HUES6 (cell line): ENCODE results near the gene C2CD5.

Experiments used
- H3K27ac ChIP-seq: 2 replicates; pipeline ENCODE4 v1.7.0; 2013; ENCODE audit warnings: low read depth, mild to moderate bottlenecking, low read length, inconsistent platforms
- H3K27me3 ChIP-seq: 2 replicates; pipeline ENCODE4 v1.6.1; 2013; ENCODE audit warnings: low read length; ENCODE audit not compliant: control insufficient read depth, insufficient read depth
- H3K36me3 ChIP-seq: 2 replicates; pipeline ENCODE4 v1.6.1; 2013; ENCODE audit warnings: low read length; ENCODE audit not compliant: control insufficient read depth, insufficient read depth
- H3K4me1 ChIP-seq: 2 replicates; pipeline ENCODE4 v1.6.1; 2013; ENCODE audit warnings: low read length; ENCODE audit not compliant: control insufficient read depth, insufficient read depth
- H3K4me3 ChIP-seq: 2 replicates; pipeline ENCODE4 v1.5.1; 2013; ENCODE audit warnings: low read depth, low read length
- H3K9ac ChIP-seq: one replicate; pipeline ENCODE4 v1.6.1; 2013; ENCODE audit warnings: mild to moderate bottlenecking, low read length
- H3K9me3 ChIP-seq: 2 replicates; pipeline ENCODE4 v1.6.1; 2013; ENCODE audit warnings: low read depth, low read length; ENCODE audit not compliant: control insufficient read depth, insufficient read depth

Gene C2CD5

GRCh38 chr12:22412581-22412980 is 131.8 kb downstream of the C2CD5 start:
- Histone ChIP-seq H3K36me3 (no peaks in the 10 kb centered on the region), H3K4me1 (no peaks in the 10 kb centered on the region), H3K4me3 (no peak overlapping the region), H3K9me3 (no peaks in the 10 kb centered on the region), H3K9ac (no peak overlapping the region), H3K27ac (no peak overlapping the region), H3K27me3 (no peaks in the 10 kb centered on the region)

DNA sequence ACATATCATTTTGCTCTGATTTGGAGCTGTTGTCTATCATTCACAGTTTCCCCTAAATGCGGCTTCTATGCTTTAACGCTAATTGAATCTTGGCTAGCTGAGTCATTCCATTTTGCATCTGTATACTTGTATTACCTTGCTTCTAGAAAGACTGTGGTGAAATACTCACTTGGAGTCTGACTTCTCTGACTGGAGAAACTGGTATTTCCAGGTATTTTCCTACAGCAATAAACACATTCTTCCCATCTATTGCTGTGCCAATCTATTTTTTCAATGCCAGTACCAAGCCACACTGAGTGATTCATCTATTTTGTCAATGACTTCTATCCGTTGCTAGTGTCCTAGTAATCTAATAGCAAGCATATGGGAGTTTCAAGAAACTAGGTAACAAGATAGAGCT is 133.9 kb downstream of the C2CD5 start:
- Histone ChIP-seq H3K36me3 (no peaks in the 10 kb centered on the region), H3K4me1 (no peaks in the 10 kb centered on the region), H3K27ac (no peak overlapping the region), H3K4me3 (no peak overlapping the region), H3K9ac (no peak overlapping the region), H3K27me3 (no peaks in the 10 kb centered on the region), H3K9me3 (no peaks in the 10 kb centered on the region)

DNA sequence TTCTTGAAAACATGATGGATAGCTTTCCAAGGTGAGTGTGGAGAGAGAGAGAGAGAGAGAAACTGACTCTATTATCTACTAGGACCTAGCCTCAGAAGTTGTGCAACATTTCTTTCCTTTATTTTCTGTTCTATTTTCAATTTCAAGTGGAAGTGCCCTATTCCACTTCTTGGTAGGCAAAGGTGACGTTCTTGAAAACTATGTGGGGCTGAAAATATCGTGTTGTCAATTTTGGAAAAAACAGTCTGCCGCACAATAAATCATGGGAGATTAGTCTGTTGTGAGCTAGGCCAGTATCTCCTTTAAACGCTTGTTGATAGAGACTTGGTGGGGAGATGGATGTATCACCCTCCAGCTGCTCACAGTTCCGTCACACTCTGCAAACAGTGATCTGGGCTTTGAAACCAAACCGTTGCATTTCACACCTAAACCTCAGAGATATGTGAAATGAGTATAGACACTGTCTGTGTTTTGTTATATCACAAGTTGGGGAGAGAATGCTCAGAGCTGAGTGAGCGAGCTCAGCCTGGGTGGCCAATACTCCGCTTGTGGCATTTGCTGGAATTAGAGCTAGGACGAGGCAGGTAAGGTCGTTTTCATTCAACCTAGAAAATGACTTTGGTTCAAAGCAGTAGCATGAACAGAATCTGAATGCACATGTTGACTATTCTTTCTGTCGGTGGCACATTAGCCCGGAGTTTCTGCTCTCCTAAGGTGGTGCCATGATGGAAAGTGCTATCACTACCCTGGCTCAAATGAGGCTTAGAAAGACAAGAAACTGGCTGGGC is 134.8 kb downstream of the C2CD5 start:
- Histone ChIP-seq H3K27ac (no peak overlapping the region), H3K4me1 (no peaks in the 10 kb centered on the region), H3K9ac (no peak overlapping the region), H3K9me3 (no peaks in the 10 kb centered on the region), H3K36me3 (no peaks in the 10 kb centered on the region), H3K27me3 (no peaks in the 10 kb centered on the region), H3K4me3 (no peak overlapping the region)

- H3K27ac ChIP-seq: no peak overlapping the region
- H3K27me3 ChIP-seq: no peaks in the 10 kb centered on the region
- no peak overlapping the region for H3K4me3 ChIP-seq
Observed at GRCh38 chr12:22408610-22409376, 135.5 kb downstream of the C2CD5 start.

GRCh38 chr12:22407397-22407796 is 136.9 kb downstream of the C2CD5 start:
- no peaks in the 10 kb centered on the region for H3K9me3 ChIP-seq
- H3K4me3 ChIP-seq: no peak overlapping the region
- no peaks in the 10 kb centered on the region for H3K36me3 ChIP-seq
- H3K9ac ChIP-seq: no peak overlapping the region
- H3K27me3 ChIP-seq: no peaks in the 10 kb centered on the region
- no peak overlapping the region for H3K27ac ChIP-seq
- no peaks in the 10 kb centered on the region for H3K4me1 ChIP-seq

More at GRCh38 chr12:22408610-22409376, 135.5 kb downstream of the C2CD5 start:
- no peaks in the 10 kb centered on the region for H3K4me1 ChIP-seq
- no peak overlapping the region for H3K9ac ChIP-seq
- no peaks in the 10 kb centered on the region for H3K36me3 ChIP-seq
- H3K9me3 ChIP-seq: no peaks in the 10 kb centered on the region

GRCh38 chr12:22406627-22407026 is 137.7 kb downstream of the C2CD5 start:
- Histone ChIP-seq H3K9me3 (no peaks in the 10 kb centered on the region), H3K27ac (no peak overlapping the region)

DNA sequence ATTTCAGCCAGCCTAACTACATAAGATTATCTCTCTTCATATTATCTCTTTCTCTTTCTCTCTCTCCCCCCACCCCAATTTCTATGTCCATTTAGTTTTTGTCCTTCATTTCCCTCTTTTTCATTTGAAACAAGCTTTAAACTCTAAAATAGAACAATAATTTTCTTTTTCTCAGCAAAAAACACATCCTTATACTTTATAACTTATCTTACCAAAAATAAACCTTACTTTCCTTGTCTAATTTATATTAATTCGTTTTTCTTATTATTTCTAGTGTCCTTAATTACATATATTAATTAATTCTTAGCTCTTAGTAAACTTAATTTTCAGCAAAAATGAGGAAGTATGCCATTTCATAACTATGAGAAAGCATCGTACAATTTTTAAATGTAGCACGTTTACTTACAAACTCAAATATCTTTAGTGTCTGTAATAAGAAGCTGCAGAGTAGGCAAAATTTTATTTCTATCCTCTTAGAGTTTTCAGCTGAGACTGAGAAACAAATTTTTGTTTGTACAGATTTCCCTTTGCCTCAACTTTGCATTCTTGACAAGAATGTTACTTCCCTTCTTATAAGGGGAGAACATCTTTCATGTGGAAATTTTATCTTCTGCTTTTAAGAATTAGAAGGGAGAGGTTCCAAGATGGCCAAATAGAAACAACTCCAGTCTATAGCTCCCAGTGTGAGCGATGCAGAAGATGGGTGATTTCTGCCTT is 144.7 kb downstream of the C2CD5 start:
- peaks cover 17% of the 10 kb centered on the region for H3K9me3 ChIP-seq
- no peak overlapping the region for H3K9ac ChIP-seq
- H3K4me1 ChIP-seq: no peaks in the 10 kb centered on the region
- H3K27ac ChIP-seq: no peak overlapping the region
- no peaks in the 10 kb centered on the region for H3K36me3 ChIP-seq
- H3K27me3 ChIP-seq: no peaks in the 10 kb centered on the region
- H3K4me3 ChIP-seq: no peak overlapping the region

More at GRCh38 chr12:22406627-22407026, 137.7 kb downstream of the C2CD5 start:
- no peak overlapping the region for H3K4me3 ChIP-seq
- H3K9ac ChIP-seq: no peak overlapping the region
- no peaks in the 10 kb centered on the region for H3K36me3 ChIP-seq
- no peaks in the 10 kb centered on the region for H3K27me3 ChIP-seq
- H3K4me1 ChIP-seq: no peaks in the 10 kb centered on the region
